Neural cell (in vitro differentiated cells): ENCODE results near the gene TFPI. TPM values are rescaled to one million over a fixed set of nuclear protein-coding genes. Genes with fewer than 3 reads are reported as not detected.

Experiments
- H2AFZ ChIP-seq: fragments of 200-600, 300-800 bp; sonication (generic), shearing (Covaris generic); 2 replicates; pipeline ENCODE4 v1.6.0; 2014; ENCODE audit warnings: low read depth, mild to moderate bottlenecking, antibody characterized with exemption, low read length, moderate library complexity
- H3F3A ChIP-seq: fragments of 200-600 bp; shearing (Covaris generic); 2 replicates; pipeline ENCODE4 v1.6.1; 2016; ENCODE audit warnings: mild to moderate bottlenecking, moderate library complexity, mixed read lengths, antibody characterized with exemption, low read length; ENCODE audit not compliant: insufficient read depth, poor library complexity, severe bottlenecking
- H3K27ac ChIP-seq: fragments of 200-600, 300-800 bp; sonication (generic), shearing (Covaris generic); 2 replicates; pipeline ENCODE4 v1.5.1; 2014; ENCODE audit warnings: mild to moderate bottlenecking, low read length, moderate library complexity
- H3K27me3 ChIP-seq: fragments of 300-800, 200-600 bp; sonication (generic), shearing (Covaris generic); 2 replicates; pipeline ENCODE4 v1.6.0; 2014; ENCODE audit warnings: mild to moderate bottlenecking, low read depth, low read length, moderate library complexity; ENCODE audit not compliant: insufficient read depth
- H3K36me3 ChIP-seq: fragments of 300-800, 200-600 bp; sonication (generic), shearing (Covaris generic); 2 replicates; pipeline ENCODE4 v1.5.1; 2014; ENCODE audit warnings: mild to moderate bottlenecking, antibody characterized with exemption, low read length, moderate library complexity; ENCODE audit not compliant: insufficient read depth
- H3K4me2 ChIP-seq: fragments of 300-800, 200-600 bp; sonication (generic), shearing (Covaris generic); 2 replicates; pipeline ENCODE4 v1.6.0; 2014; ENCODE audit warnings: mild to moderate bottlenecking, low read length
- H3K4me3 ChIP-seq: fragments of 300-800, 200-600 bp; sonication (generic), shearing (Covaris generic); 2 replicates; pipeline ENCODE4 v1.5.1; 2014; ENCODE audit warnings: mild to moderate bottlenecking, low read length, moderate library complexity
- H3K79me2 ChIP-seq: fragments of 200-600 bp; shearing (Covaris generic); replicated peaks from 2 replicates; pipeline ENCODE4 v1.6.0; 2014; ENCODE audit warnings: mild to moderate bottlenecking, low read length, moderate library complexity; ENCODE audit not compliant: insufficient read depth
- H3K9ac ChIP-seq: fragments of 300-800, 200-600 bp; sonication (generic), shearing (Covaris generic); 2 replicates; pipeline ENCODE4 v1.6.1; 2016; ENCODE audit warnings: mild to moderate bottlenecking, low read length, mixed read lengths
- H3K9me2 ChIP-seq: fragments of 200-600 bp; shearing (Covaris generic); 2 replicates; pipeline ENCODE4 v1.6.1; 2016; ENCODE audit warnings: mild to moderate bottlenecking, low read length, mixed read lengths; ENCODE audit not compliant: insufficient read depth
- H3K9me3 ChIP-seq: fragments of 200-600, 300-800 bp; sonication (generic), shearing (Covaris generic); 2 replicates; pipeline ENCODE4 v1.6.1; 2016; ENCODE audit warnings: mild to moderate bottlenecking, mixed run types, low read length, moderate library complexity, mixed read lengths
- H4K20me1 ChIP-seq: fragments of 200-600 bp; shearing (Covaris generic); 2 replicates; pipeline ENCODE4 v1.6.1; 2016; ENCODE audit warnings: mild to moderate bottlenecking, mixed run types; ENCODE audit not compliant: insufficient read depth
- CTCF ChIP-seq: fragments of 450-650 bp; IDR thresholded peaks from 2 replicates; pipeline ENCODE4 v1.5.1; 2014; ENCODE audit warnings: antibody characterized with exemption, mild to moderate bottlenecking, moderate library complexity; ENCODE audit not compliant: poor library complexity, severe bottlenecking
- EP300 ChIP-seq: fragments of 450-650 bp; conservative IDR thresholded peaks from 2 replicates; pipeline ENCODE4 v1.6.1; 2014; ENCODE audit warnings: antibody characterized with exemption, mild to moderate bottlenecking, moderate library complexity; ENCODE audit not compliant: poor library complexity, severe bottlenecking
- EZH2 ChIP-seq: fragments of 200-600, 300-800 bp; shearing (Covaris generic), sonication (generic); IDR thresholded peaks from 2 replicates; pipeline ENCODE4 v1.6.1; 2014; ENCODE audit warnings: antibody characterized with exemption, low read length, borderline replicate concordance, mild to moderate bottlenecking; ENCODE audit not compliant: insufficient read depth, poor library complexity, severe bottlenecking
- MXI1 ChIP-seq: fragments of 450-650 bp; conservative IDR thresholded peaks from 2 replicates; pipeline ENCODE4 v1.6.1; 2014; ENCODE audit warnings: antibody characterized with exemption, mild to moderate bottlenecking; ENCODE audit not compliant: poor library complexity, severe bottlenecking
- POLR2AphosphoS5 ChIP-seq: IDR thresholded peaks from 2 replicates; pipeline ENCODE4 v1.6.1; 2012
- RAD21 ChIP-seq: fragments of 450-650 bp; conservative IDR thresholded peaks from 2 replicates; pipeline ENCODE4 v1.6.1; 2014; ENCODE audit warnings: antibody characterized with exemption, mild to moderate bottlenecking, moderate library complexity
- SMC3 ChIP-seq: fragments of 450-650 bp; conservative IDR thresholded peaks from 2 replicates; pipeline ENCODE4 v1.6.1; 2014; ENCODE audit warnings: antibody characterized with exemption, mild to moderate bottlenecking, moderate library complexity; ENCODE audit not compliant: poor library complexity
- TAF1 ChIP-seq: IDR thresholded peaks from 2 replicates; pipeline ENCODE4 v1.6.1; 2012; ENCODE audit warnings: low read depth
- polyA plus RNA-seq: library from polyadenylated mRNA; depleted of rRNA; stranded (reverse); fragments of >200 nt; gene quantifications from 2 replicates; pipeline ENCODE4 v1.2.3, GENCODE V29; 2014
- TF ChIP-seq, protein P1 (sequence below): IDR thresholded peaks from 2 replicates; pipeline ENCODE4 v1.6.1; 2012; ENCODE audit warnings: borderline replicate concordance

The TFPI gene
- polyA plus RNA-seq, 1 donor from 2014 or later: 0.51 TPM

GRCh38 chr2:187543488-187543887, 10.7 kb downstream of the TFPI start:
- no peak overlapping the region for H3K4me3 ChIP-seq
- H3K79me2 ChIP-seq: no peaks in the 10 kb centered on the region
- no peak overlapping the region for H3K9ac ChIP-seq
- no peaks in the 10 kb centered on the region for H4K20me1 ChIP-seq
- no peaks in the 10 kb centered on the region for H3F3A ChIP-seq
- H2AFZ ChIP-seq: no peak overlapping the region
- H3K9me2 ChIP-seq: no peaks in the 10 kb centered on the region
- H3K4me2 ChIP-seq: no peak overlapping the region
- H3K27ac ChIP-seq: no peak overlapping the region
- TF ChIP-seq RAD21: no peak
- TF ChIP-seq SMC3: no peak
- TF ChIP-seq EP300: no peak
- TF ChIP-seq MXI1: no peak
- TF ChIP-seq, protein P1, sequence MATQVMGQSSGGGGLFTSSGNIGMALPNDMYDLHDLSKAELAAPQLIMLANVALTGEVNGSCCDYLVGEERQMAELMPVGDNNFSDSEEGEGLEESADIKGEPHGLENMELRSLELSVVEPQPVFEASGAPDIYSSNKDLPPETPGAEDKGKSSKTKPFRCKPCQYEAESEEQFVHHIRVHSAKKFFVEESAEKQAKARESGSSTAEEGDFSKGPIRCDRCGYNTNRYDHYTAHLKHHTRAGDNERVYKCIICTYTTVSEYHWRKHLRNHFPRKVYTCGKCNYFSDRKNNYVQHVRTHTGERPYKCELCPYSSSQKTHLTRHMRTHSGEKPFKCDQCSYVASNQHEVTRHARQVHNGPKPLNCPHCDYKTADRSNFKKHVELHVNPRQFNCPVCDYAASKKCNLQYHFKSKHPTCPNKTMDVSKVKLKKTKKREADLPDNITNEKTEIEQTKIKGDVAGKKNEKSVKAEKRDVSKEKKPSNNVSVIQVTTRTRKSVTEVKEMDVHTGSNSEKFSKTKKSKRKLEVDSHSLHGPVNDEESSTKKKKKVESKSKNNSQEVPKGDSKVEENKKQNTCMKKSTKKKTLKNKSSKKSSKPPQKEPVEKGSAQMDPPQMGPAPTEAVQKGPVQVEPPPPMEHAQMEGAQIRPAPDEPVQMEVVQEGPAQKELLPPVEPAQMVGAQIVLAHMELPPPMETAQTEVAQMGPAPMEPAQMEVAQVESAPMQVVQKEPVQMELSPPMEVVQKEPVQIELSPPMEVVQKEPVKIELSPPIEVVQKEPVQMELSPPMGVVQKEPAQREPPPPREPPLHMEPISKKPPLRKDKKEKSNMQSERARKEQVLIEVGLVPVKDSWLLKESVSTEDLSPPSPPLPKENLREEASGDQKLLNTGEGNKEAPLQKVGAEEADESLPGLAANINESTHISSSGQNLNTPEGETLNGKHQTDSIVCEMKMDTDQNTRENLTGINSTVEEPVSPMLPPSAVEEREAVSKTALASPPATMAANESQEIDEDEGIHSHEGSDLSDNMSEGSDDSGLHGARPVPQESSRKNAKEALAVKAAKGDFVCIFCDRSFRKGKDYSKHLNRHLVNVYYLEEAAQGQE: no peak
- no peaks in the 10 kb centered on the region for H3K9me3 ChIP-seq
- H3K36me3 ChIP-seq: no peaks in the 10 kb centered on the region
- H3K27me3 ChIP-seq: no peaks in the 10 kb centered on the region

DNA sequence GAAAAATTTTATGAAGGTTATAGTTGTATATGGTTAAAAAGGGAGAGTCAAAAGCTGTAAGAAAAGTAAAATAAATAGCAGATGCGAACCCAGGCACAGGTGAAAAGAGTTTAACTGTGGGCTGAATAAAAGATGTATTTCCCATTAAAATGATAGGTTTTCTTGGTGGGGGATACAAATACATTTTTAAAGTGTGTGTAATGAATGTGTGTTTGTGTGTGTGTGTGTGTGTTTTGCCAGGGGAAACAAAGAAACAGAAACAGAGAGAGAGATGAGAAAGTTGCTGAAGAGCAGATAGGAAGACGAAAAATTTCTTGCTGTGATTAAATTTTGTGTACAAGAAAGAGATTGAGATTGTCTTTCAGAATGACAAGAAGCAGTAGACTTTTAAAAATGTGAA, 12.1 kb downstream of the TFPI start:
- H3K36me3 ChIP-seq: no peaks in the 10 kb centered on the region
- no peak overlapping the region for H3K9ac ChIP-seq
- H3K9me3 ChIP-seq: no peaks in the 10 kb centered on the region
- H3K27ac ChIP-seq: no peak overlapping the region
- no peaks in the 10 kb centered on the region for H3K79me2 ChIP-seq
- H3K9me2 ChIP-seq: no peaks in the 10 kb centered on the region
- H3K27me3 ChIP-seq: no peaks in the 10 kb centered on the region
- H2AFZ ChIP-seq: no peak overlapping the region
- no peak overlapping the region for H3K4me2 ChIP-seq
- TF ChIP-seq MXI1 (no peak), RAD21 (no peak), EP300 (no peak), TAF1 (no peak), SMC3 (no peak), EZH2 (no peak), CTCF (no peak), POLR2AphosphoS5 (no peak)
- TF ChIP-seq, protein P1: no peak
- no peaks in the 10 kb centered on the region for H3F3A ChIP-seq
- H3K4me3 ChIP-seq: no peak overlapping the region
- no peaks in the 10 kb centered on the region for H4K20me1 ChIP-seq
